ENCODE results near the gene THEM4.
"Not testable (repeated sequence)": the region's sequence is repeated elsewhere in the genome, so short reads cannot be mapped to it uniquely, and the experiment has no call there.

THEM4 gene

DNA sequence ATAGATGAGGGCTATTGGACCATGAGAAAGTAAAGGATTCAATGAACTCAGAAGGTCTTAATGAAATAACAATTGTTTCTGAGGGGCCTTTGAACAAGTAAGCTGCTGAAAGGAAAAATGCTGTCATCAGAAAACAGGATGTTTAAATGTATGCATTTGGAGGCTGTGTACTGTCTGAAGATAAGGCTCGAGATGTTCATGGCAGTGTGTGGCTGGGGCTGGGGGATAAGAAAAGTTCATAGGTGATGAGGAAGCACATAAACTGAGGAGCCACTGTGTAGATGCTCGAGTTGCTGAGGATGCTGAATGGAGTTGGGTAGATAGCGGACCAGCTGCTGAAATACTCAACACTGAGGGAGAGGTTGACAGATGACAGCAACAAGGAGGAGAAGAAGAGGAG is 17.8 kb downstream of the THEM4 start:
- DNase-seq: no peak

DNA sequence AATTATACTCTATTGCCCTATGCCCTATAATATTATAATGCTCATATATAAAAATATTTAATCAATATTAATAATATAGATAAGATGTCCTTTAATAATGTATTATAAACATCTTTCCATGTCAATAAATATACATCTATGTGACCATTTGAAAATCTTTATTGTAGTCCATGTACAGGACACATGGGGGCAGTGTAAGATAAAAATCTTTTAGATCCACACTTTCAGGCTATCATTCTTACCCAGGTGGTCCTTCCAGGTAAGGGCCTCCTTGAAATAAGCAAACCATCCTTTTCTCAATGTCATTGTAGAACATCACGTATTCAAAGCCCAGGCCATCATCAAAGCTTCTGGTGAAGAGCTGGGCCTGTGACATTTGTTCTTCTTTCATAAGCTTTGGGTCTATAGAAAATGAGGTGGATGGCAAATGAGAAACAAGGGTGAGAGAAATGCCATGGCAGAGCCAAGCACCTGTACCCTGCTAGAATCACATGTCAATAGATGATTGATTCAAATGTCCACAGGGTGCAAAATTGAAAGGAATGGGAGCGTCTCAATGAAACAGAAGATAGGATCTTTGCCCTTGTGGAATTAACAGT is 20.2 kb downstream of the THEM4 start:
- DNase-seq: no peak

DNA sequence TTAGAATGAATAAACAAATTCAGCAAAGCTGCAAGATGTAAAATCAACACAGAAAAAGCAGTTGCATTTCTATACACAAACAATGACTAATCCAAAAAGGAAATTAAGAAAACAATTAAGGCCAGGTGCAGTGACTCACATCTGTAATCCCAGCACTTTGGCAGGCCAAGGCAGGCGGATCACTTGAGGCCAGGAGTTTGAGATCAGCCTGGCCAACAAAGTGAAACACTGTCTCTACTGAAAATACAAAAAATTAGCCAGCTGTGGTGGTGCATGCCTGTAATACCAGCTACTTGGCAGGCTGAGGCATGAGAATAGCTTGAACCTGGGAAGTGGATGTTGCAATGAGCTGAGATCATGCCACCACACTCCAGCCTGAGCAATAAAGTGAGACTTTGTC is 22.3 kb downstream of the THEM4 start:
- no peak for DNase-seq

- DNase-seq: no peak
Measured at GRCh38 chr1:151885479-151885878, 23.8 kb downstream of the THEM4 start.

DNA sequence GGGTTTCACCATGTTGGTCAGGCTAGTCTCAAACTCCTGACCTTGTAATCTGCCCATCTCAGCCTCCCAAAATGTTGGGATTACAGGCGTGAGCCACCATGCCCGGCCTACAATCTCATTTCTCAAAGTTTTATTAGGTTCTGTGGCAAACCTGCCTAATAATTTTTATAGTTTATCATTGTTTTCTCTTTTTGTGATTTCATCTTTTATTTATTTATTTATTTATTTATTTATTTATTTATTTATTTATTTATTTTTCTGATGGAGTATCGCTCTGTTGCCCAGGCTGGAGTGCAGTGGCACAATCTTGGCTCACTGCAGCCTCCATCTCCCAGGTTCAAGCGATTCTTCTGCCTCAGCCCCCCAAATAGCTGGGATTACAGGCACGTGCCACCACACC is 24.4 kb downstream of the THEM4 start:
- not testable (repeated sequence) for DNase-seq

DNA sequence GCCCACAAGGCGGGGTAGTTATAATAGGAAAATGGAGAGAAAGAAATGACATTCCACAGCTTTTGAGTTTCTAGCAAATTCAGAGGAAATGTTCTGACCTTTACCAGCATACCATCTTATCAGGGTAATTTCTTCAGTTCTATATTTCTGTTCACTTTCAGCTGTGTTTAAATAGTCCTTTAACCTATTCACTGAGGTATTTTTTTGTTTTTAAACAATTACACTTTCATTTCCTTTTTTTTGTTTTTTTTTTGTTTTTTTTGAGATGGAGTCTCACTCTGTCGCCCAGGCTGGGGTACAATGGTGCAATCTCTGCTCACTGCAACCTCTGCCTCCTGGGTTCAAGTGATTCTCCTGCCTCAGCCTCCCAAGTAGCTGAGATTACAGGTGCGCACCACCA is 24.9 kb downstream of the THEM4 start:
- not testable (repeated sequence) for DNase-seq

DNA sequence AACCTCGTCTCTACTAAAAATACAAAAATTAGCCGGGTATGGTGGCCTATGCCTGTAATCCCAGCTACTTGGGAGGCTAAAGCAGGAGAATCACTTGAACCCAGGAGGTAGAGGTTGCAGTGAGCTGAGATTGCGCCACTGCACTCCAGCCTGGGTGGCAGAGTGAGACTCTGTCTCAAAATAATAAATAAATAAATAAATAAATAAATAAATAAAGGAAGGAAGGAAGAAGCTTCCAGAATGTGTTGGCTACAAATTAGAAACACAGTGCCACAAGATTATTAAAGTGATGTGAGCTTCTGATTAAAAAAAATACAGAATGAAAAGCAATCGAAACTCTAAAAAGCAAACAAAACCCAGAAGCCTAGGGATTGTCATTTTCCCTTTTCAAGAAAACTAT is 25.4 kb downstream of the THEM4 start:
- DNase-seq: not testable (repeated sequence)

- DNase-seq: not testable (repeated sequence)
Measured at GRCh38 chr1:151882918-151883317, 26.4 kb downstream of the THEM4 start.

DNA sequence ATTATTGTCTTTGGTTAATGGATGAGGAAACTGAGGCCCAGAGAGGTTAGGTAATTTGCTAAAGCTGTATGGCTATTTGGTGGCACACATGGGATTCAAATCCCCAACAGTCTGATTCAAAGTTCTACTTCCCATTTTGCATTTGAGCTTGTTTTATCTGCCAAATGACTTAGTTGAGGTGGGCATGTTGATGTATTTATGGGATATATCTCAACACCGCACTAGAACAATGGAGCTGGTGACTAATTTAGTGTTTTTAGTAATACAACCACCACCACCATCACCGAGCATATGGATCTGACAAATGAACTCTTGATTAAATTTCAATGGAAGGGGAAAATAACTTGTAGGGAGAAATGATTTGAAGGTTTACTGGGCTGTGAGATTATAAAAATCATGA is 26.8 kb downstream of the THEM4 start:
- DNase-seq: no peak

GRCh38 chr1:151881479-151881878 is 27.8 kb downstream of the THEM4 start:
- DNase-seq: no peak

DNA sequence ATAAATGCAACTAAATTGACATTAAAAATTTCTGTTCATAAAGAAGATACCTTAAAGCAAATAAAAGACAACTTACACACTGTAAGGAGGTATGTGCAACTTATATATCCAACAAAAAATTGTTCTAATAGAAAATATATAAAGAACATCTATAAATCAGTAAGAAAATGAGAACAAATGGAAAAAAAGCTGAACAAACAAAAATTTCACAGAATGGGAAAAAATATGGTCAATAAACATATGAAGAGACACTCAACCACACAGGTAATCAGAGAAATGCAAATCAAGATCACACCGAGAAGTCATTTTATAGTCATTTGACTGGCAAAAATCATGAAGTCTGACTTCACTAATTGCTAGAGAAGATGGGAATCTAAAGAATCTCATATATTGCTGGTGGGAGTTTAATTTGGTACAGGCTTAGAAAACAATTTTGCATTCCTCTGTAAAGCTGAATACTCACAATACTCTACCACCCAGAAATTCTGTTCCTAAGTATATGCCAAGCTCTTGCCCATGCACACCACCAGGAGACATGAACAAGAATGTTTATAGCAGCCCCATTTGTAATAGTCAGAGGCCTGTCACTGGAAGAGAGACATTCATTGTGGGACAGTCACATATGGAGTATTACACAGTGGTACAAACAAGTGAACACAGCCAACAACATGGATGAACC is 33.8 kb downstream of the THEM4 start:
- no peak for DNase-seq

GRCh38 chr1:151872776-151873175 is 36.5 kb downstream of the THEM4 start:
- DNase-seq: not testable (repeated sequence)

- DNase-seq: no peak
Measured at GRCh38 chr1:151871284-151872030, 37.9 kb downstream of the THEM4 start.

- no peak for DNase-seq
Measured at GRCh38 chr1:151868486-151868885, 40.8 kb downstream of the THEM4 start.

- no peak for DNase-seq
Measured at GRCh38 chr1:151867765-151868411, 41.4 kb downstream of the THEM4 start.

DNA sequence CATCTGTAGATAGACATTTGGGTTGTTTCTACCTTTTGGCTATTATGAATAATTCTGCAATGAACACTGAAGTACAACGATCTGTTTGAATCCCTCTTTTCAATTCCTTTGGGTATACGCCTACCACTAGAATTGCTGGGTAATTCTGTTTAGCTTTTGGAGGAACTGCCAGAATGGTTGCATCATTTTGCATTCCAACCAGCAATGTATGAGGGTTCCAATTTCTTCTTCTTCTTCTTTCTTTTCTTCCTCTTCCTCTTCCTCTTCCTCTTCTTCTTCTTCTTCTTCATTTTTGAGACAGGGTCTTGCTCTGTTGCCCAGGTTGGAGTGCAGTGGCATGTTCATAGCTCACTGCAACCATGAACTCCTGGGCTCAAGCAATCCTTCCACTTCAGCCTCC is 42.0 kb downstream of the THEM4 start:
- DNase-seq: no peak

GRCh38 chr1:151864411-151864810 is 44.9 kb downstream of the THEM4 start:
- no peak for DNase-seq

GRCh38 chr1:151862604-151863003 is 46.7 kb downstream of the THEM4 start:
- DNase-seq: no peak

DNA sequence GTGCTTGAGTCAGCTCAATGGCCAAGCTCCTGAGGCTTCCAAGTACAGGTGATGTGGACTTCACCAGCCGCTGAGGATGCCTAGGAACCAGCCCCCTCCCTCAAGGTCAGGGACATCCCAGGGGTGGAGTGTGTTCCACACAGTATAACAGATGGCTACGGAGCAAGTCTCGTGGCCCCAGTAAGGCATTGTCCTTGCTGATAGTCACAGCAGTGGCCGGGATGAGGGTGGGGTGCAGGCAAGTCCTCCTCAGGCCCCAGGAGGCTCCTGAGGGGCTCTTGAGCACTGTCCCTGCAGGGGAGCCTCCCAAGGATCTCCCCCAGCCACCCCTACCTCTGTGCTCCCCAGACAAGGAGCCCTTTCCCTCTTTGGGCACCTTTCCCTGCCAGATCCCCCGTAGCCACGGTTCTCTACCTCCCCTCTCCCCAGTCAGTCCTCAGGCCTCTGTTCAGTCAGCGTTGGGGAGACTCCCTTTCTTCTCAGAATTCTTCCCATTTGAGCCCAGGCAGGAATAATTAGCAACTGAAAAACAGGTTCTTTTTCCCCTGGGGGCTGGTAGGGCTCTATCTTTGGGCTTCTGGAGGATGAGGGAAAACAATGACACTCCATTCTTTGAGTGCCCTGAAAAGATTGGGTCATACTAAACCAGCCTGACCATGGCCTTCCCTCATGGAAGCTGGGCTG is 48.7 kb downstream of the THEM4 start:
- no peak for DNase-seq

DNA sequence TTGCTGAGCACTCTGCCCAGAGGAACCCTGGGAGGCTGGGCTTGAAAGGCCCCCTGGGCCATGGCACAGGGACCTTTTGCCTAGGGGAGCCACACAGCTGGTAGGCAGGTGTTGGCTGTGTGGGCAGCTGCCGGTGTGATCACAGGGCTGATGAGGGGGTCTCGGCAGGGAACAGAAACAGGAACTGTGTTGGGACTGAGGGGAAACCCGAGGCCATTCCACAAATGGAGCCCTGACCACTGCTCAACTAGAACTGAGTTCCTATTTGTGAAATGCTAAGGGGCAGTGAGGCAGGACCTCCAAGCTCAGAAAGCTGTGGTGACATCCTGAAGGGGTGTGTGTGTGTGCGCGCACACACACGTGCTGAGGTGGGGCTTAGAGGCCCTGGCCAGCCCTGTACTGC is 49.4 kb downstream of the THEM4 start:
- no peak for DNase-seq

DNA sequence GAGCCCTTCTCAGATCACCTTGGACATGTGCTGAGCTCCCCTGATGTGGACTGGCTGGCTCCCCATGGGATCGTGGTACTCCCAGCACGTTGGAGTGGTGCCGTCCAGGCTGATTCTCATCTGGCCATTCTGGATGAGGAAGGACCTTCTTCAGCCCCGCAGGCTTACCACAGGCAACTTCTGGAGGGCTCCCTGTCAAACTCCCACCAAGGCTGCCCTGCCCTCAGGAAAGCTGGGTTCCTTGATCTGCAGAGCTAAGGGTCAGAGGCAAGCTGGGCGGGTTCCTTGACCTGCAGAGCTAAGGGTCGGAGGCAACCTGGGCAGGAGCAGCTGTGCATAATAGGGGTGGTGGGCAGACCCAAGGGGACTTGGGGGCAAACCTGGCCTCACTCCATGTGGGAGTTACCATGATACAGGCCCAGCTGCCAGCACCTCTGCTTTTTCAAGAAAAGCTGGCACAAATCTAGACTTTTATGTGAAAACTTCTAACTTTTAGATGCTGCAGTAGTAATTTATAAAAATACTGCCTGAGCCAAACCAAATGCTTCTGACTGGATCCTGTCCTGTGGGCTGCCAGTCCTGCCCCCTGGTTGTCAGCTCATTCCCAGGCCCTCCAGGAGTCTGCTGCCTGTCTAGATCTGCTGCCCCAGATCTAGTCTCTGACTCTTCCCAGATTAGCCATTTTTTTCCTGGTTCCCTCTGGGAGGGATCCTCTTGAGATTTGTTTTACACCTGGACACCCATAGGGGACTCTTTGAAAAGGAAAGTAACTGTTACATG is 50.2 kb downstream of the THEM4 start:
- DNase-seq: no peak

- DNase-seq: no peak
Measured at GRCh38 chr1:151858030-151858746, 51.1 kb downstream of the THEM4 start.

All from 8988T (cell line).